Stimulated activated naive CD4-positive, alpha-beta T cell treated with Interleukin-2 at 50 U/mL for 16 hours (primary cell): Measurements from ENCODE around the gene ZFYVE9.
"Not testable (repeated sequence)": the region's sequence is repeated elsewhere in the genome, so short reads cannot be mapped to it uniquely, and the experiment has no call there.

ENCODE experiments used
- DNase-seq: peaks from one replicate; lab custom pipeline; 2025; lab: John Stamatoyannopoulos, UW

Gene ZFYVE9

GRCh38 chr1:52192024-52192423, 50.1 kb downstream of the ZFYVE9 start:
- DNase-seq, result no peak

DNA sequence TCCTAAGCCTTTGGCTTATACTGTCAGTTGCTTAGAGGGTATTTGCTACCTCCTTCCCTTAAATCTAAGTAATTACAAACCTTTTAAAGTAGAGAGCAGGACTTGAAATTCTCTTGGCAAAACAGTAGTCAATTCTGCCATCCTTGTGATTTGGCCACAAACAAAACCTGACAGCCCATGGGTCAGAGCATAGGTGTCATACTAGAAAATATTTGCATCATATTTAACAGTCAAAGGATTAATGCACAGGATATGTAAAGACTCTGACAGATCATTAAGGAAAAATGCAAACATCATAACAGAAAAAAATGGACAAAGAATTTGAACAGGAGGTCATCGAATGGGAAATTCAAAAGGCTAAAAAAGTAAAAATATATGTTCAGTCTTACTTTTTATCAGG, 50.5 kb downstream of the ZFYVE9 start:
- no peak for DNase-seq

GRCh38 chr1:52193985-52194384, 52.1 kb downstream of the ZFYVE9 start:
- DNase-seq, result no peak

DNA sequence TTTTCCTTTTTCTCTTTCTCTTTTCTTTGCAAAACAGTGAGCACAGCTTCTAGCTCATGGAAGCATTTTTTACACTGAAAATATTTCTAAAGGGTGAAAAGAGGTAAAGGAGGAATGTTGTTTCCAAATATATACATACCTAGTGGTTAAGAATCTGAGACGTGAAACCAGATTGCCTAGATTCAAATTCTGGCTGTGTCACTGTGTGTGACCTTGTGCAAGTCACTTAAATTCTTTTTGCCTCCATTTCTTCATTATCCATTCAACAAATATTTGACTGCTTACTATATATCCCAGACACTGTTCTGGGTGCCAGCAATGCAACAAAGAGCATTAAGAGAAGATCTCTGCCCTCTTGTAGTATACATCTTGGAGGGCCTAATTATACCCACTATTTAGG, 53.3 kb downstream of the ZFYVE9 start:
- no peak for DNase-seq

GRCh38 chr1:52203935-52204625, 62.2 kb downstream of the ZFYVE9 start:
- DNase-seq, result no peak

- no peak for DNase-seq
Measured at GRCh38 chr1:52204696-52205095, 62.8 kb downstream of the ZFYVE9 start.

DNA sequence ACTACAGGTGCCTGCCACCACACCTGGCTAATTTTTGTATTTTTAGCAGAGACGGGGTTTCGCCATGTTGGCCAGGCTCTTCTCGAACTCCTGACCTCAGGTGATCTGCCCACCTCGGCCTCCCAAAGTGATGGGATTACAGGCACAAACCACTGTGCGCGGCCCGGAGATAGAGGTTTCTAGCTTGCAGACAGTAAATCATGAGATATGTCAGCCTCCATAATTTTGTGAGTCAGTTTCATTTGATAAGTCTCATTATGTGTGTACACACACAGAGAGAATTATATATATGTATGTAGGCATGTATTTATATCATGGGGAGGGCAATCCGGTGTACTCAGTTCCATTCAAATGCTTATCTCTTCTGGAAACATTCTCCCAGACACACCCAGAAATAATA, 64.8 kb downstream of the ZFYVE9 start:
- not testable (repeated sequence) for DNase-seq

DNA sequence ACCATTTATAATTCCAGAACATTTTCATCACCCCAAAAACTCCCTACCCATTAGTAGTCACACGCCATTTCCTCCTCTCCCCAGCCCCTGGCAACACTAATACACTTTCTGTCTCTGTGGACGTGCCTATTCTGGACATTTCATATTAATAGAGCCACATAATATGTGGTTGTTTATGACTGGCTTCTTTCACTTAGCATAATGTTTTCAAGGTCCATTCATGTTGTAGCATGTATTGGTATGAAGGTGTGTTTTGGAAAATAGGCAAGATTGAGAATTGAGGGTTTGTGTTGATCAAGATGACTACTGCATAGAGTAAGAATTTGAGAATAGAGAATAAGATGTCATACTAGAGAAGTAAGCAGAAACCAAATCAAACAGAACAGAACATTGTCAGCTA, 67.5 kb downstream of the ZFYVE9 start:
- no peak for DNase-seq

DNA sequence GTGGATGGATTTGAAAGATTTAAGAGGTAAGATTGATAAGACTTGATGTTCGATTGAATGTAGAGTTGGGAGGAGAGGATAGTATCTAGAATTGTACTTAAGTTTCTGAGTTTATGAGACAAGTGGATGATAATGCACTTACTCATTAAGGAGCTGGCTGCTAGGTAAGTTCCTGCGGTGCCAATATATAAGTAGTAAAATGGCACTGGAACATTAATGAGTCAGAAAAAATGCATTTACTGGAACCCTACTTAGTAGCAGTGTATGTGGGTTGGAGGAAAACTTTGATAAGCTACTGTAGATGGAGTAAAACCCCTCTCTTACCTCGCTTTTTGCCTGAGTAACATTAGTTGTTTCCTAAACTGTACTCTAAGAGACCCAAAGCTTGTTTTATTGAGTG, 68.2 kb downstream of the ZFYVE9 start:
- DNase-seq, result no peak

GRCh38 chr1:52216907-52217458, 75.1 kb downstream of the ZFYVE9 start:
- DNase-seq, result no peak

GRCh38 chr1:52225174-52225573, 83.3 kb downstream of the ZFYVE9 start:
- no peak for DNase-seq

- DNase-seq, result no peak
Measured at GRCh38 chr1:52229494-52229893, 87.6 kb downstream of the ZFYVE9 start.

- no peak for DNase-seq
Measured at GRCh38 chr1:52233463-52233862, 91.6 kb downstream of the ZFYVE9 start.

- no peak for DNase-seq
Measured at GRCh38 chr1:52234014-52234413, 92.1 kb downstream of the ZFYVE9 start.

DNA sequence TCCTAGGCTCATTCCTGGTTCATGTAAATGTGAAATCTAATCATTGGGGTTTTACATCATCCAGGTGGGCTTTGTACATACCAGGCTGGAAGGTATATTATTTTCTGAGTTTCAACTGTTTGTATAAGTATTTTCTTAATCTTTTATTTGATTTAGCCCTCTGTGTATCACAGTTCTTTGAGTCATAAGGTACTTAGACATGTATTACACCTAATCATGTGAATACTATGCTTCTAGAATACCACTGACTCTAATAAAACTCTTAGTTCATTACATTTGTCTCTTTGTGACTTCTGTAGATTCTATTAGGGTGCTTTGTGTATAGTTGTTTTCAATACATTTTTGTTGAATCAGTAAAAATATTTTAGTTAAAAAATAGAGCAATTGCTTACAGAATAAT, 92.8 kb downstream of the ZFYVE9 start:
- no peak for DNase-seq

DNA sequence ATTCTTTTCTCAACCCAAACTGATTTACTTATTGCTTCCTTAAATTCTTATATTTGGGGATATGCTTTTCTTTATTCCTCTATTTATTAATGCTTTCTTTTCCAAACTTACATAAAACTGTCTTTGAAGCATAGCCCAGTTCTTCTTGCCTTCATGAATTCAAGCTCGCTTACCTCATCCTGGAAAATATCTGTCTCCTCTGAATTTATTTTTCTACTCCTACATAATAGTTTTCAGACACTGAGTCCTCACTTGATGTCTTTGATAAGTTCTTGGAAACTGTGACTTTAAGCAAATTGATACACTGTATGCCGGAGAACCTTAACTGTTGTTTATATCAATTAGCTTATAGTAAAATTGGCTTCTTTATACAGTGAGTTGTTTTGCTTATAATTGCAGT, 93.8 kb downstream of the ZFYVE9 start:
- no peak for DNase-seq

- DNase-seq, result no peak
Measured at GRCh38 chr1:52237430-52237829, 95.5 kb downstream of the ZFYVE9 start.

- no peak for DNase-seq
Measured at GRCh38 chr1:52238474-52238873, 96.6 kb downstream of the ZFYVE9 start.

GRCh38 chr1:52238887-52239707, 97.2 kb downstream of the ZFYVE9 start:
- no peak for DNase-seq

DNA sequence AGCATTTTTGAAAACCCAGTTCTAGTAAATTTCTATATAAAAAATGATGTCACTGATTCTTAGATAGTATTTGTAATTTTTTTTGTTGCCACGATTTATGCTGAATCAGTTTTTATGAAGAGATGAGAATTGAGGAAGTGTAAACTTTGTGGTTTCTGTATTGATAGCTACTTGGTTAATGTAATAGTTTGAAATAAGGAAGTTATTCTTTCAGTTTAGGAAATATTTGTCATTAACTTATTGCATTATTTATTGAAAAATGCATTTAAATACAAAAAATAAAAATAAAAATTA, 97.8 kb downstream of the ZFYVE9 start:
- no peak for DNase-seq

- DNase-seq, result no peak
Measured at GRCh38 chr1:52240592-52241210, 98.8 kb downstream of the ZFYVE9 start.

GRCh38 chr1:52243221-52243987, 101.5 kb downstream of the ZFYVE9 start:
- no peak for DNase-seq
